GM10266 (cell line): ENCODE data around the gene PRKAR2A.
A peak's percentile ranks its signal among the peaks of the same experiment; 100 is the strongest.

Experiments used
- DNase-seq: peaks from one replicate; pipeline ENCODE4 v3.0.0; 2012; ENCODE audit errors: extremely low spot score
- TF ChIP-seq, protein P1 (sequence below): IDR thresholded peaks from 2 replicates; pipeline ENCODE4 v1.5.1; 2012; ENCODE audit warnings: mild to moderate bottlenecking, low read depth; ENCODE audit not compliant: control insufficient read depth, insufficient read depth; ENCODE audit errors: missing control alignments

PRKAR2A gene

DNA sequence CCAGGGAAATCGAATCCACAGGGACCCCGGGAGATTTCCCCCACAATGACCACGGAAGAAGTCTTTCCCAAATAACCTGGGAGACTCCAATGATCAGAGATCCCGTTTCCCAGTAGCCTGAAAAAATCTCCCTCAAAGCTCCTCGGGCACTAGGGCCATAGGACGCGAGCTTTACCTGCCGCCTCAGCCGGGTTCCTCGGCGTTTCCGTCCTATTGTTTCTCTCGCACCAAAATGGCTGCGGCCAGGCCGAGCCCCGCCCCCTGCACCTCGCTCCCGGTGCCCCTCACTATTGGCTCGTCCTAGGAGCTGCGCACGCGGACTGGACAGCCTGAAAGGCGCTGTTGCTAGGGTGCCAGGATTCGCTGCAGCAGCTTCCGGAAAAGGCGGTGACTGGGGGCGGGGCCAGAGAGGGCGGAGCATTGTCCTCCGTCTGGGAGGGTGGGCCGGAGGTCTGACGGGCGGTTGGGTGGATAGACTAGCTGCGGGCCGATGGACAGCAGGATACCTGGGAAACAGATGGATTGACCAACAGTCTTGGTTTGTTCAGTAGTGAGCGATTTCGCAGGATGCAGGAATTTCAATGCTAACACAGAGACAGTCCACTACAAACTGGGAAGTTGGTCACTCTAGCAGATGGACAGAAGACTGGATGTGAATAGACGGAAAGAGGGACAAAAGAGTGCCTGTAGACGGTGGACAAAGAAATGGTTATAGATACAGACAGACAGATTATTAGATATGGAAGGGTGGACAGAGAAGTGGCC lies 130.5 kb downstream of the PRKAR2A start, which contains the start of gene IP6K2:
Gene IP6K2, minus strand, starts transcription at position 240 of the 765 bp plus-strand sequence. CDS start 21,930 bp downstream, outside the sequence.
- peak; percentile 96 for DNase-seq
- TF ChIP-seq, protein P1, sequence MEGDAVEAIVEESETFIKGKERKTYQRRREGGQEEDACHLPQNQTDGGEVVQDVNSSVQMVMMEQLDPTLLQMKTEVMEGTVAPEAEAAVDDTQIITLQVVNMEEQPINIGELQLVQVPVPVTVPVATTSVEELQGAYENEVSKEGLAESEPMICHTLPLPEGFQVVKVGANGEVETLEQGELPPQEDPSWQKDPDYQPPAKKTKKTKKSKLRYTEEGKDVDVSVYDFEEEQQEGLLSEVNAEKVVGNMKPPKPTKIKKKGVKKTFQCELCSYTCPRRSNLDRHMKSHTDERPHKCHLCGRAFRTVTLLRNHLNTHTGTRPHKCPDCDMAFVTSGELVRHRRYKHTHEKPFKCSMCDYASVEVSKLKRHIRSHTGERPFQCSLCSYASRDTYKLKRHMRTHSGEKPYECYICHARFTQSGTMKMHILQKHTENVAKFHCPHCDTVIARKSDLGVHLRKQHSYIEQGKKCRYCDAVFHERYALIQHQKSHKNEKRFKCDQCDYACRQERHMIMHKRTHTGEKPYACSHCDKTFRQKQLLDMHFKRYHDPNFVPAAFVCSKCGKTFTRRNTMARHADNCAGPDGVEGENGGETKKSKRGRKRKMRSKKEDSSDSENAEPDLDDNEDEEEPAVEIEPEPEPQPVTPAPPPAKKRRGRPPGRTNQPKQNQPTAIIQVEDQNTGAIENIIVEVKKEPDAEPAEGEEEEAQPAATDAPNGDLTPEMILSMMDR, result no peak

DNA sequence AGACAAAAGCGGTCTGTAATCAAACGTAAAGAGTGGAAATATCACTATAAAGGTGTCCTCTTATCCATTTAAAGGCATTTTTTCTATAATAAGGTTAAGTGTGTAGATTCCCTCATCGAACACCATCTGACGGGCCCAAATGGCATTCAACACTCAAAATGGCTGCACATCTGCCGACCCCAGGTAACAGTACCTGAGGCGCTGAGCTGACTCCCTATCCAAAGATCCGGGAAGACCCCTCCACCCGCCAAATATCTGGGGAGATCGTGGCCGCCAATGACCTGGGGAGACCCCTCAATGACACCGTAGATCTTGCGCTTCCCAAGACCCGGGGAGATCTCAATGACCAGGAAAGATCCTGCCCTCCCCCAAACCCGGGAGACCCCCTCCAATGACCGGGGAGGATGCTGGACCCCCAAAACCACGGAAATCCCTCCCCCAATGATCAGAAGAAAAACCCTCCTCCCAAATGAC lies 131.1 kb downstream of the PRKAR2A start:
- no peak for DNase-seq
- TF ChIP-seq, protein P1, result no peak

DNA sequence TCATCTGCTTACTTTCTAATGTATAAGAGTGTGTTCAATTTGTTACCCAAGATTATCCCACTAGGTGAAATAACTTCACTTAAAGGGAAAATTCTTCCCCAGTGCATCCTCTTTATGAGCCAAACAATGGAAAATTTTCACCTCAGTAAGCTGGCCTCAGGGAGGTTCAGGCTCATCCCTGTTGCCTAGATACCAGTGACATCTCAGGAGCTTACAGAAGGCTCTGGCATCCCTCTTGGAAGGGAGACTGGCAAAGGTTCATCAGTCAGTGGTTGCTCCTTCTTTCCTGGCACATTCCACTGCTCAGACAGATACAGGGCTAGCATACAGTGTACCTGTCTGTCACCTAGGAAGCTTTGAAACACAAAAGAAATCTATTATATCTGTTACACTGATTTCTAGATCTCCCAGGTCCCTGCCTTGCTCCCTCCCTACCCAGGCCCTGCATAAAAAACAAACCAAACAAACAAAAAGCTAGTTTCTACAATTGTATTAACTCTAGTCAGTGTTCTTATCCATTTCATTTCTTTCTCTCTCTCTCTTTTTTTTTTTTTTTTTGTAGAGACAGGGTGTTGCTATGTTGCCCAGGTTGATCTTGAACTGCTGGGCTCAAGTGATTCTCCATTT lies 132.4 kb downstream of the PRKAR2A start:
- DNase-seq, result no peak
- TF ChIP-seq, protein P1, result no peak

DNA sequence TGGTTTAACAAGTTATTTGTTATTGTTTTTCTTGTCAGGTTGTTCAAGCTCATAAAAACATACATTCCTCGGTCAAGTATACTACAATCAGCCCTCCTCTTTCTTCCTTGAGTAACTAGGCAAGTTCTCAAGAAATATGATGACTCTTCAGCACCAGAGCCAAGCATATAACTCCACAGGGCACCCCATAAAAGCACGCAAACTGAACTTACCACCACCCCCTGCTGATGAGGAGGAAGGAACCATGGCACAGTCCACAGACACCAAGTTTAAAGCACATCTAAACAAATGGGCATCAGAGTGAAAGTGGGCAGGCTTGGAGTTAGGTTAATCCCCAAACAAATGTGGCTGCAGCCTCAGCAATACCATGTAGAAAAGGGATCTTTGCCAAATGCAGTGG lies 135.9 kb downstream of the PRKAR2A start:
- TF ChIP-seq, protein P1, result no peak
- DNase-seq, result no peak

DNA sequence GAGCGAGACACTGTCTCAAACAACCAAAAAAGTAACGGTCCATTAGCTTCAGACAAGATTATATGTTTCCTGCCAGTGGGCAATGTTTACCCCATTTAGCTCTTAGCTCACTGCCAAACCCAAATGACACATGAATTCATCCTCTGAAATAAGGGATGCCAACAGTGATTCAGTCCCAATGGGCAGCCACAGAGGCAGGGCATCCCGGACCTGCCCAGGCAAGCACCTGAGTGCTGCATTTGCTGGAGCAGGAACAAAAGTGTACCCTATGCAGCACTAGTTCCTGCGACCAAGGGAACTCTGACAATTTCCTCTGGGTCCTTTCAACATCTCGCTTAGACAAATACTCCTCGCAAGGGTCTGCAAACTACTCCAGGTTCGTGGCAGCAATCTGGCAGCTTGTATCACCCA lies 138.6 kb downstream of the PRKAR2A start:
- no peak for DNase-seq
- TF ChIP-seq, protein P1, result no peak

DNA sequence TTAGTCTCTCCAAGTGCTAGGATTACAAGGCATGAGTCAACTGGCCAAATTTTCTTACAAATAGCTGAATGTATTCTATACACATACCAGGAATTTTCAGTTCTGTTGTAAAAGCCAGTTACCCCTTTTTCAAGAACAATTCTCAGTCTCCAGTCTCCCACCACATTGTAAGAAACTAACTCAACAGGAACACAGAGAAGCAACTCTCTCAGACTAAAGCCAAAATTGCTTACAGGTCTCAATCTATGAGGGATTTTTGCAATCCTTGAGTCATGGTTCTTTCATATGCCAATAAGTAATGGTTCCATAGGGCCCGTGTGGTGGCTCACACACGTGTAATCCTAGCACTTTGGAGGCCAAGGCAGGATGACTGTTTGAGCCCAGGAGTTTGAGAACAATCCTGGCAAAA lies 139.2 kb downstream of the PRKAR2A start:
- no peak for DNase-seq
- TF ChIP-seq, protein P1, result no peak

DNA sequence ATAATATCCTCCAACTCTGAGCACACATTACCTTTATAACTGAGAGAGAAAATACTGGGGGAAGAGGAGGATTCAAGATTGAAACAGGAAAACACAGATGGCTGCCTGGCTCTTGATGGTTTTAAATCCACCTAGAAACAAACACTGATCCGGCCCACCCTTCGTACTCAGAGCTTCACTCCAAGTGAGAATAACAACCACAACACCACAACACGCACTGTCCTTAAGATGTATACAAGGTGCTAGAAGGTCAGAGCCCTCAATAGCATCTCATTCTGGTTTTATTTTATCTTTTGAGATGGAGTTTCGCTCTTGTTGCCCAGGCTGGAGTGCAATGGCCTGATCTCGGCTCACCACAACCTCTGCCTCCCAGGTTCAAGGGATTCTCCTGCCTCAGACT lies 140.5 kb downstream of the PRKAR2A start:
- no peak for DNase-seq
- TF ChIP-seq, protein P1, result no peak
